Activated CD8-positive, alpha-beta memory T cell treated with anti-CD3 and anti-CD28 coated beads for 24 hours (primary cell): Measurements from ENCODE around the gene CNPPD1.

Experiments used
- DNase-seq: peaks from one replicate; pipeline ENCODE4 v3.0.0-alpha.2; 2020

Gene CNPPD1

DNA sequence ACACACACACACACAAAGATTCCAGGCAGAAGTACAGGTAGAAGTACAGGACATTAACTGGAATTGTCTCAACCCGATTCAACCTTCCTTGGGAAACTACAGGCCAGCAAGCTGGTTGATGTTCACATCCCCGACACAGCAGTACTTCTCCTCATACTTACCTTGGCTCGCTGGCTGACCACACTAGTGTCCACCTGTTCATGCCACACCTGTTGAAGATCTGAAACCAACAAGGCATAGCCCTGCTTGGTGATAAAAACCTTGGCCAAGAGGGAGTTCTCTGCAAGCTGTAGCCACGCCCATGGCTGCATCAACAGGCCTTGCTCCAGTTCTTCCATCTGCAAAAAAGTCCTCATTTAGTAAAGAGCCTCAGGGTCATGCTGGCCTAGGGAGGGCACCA, 18.7 kb downstream of the CNPPD1 start:
- DNase-seq: no peak

DNA sequence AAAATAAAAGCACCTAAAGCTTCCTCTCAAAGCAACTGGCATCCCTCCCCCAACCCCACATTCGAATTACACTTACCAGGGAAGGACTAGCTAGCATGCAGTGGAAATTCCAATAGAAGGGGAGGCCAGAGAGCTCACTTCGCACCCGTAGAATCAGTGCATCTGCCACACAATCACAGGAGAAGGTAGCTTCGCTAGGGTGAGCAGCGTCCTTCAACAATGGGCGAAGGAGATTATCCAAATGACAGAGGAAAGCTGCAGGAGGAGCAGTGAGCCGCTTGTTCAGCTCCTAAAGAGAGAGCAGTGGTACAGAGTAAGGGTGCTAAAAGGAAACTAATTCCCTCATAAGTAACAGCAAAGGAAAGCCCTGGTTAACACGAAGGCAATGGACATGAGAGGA, 19.3 kb downstream of the CNPPD1 start:
- DNase-seq: no peak

DNA sequence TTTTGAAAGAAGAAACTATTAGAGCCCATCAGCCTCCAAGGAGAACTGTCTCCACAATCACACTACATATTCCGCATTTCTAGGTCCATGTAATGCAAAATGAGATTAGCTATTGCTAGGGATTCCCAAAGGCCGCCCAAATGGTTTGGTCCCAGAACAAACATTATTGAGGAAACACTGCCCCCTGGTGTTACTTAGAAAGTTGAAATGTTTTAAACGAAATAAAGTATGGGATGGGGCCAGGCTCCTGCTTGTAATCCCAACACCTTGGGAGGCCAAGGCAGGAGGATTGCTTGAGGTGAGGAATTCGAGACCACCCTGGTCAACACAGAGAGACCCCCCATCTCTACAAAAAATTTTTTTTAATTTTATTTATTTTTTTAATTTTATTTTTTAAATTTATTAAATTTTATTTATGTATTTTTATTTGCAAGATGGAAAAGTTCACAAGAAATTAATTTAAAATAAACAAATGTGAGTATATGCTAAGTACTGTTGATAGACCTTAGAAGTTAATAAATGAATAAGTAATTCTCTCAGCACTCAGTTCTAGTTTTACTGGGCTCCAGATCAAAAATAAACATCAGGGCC, 21.6 kb downstream of the CNPPD1 start:
- no peak for DNase-seq

DNA sequence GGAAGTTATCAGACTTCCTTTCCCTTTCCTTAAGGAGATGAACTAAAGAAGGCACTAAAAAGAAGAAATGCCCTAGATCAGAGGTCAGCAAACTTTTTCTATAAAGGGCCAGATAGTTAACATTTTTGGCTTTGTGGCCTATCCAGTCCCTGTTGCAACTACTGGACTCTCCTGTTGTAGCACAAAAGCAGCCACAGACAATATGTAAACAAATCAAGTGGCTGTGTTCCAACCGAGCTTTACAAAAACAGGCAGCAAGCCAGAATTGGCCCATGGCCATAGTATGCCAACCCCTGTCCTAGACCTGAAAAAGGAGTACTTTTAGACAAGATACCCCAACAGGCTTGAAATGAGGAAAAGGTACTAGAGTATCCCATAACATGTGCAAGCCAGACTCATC, 27.1 kb downstream of the CNPPD1 start:
- no peak for DNase-seq

DNA sequence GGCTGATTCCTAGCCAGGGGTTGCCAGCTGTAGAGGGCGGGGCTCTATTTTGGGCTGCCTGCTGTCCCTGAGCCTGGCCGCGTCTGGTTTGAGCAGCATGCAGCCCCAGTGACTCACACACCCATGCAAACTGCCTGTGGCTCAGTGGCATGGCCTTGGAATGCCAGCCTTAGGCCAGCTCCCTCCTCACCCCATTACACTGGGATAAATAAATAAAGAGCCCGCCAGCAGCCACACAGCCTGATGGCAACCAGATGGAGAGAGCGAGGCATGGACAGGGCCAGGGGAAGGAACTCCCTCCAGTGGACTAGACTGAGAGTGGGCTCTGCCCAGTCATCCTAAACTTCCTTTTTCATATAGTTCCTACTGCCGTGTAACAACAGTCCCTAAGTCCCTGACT, 34.4 kb downstream of the CNPPD1 start:
- DNase-seq: no peak

DNA sequence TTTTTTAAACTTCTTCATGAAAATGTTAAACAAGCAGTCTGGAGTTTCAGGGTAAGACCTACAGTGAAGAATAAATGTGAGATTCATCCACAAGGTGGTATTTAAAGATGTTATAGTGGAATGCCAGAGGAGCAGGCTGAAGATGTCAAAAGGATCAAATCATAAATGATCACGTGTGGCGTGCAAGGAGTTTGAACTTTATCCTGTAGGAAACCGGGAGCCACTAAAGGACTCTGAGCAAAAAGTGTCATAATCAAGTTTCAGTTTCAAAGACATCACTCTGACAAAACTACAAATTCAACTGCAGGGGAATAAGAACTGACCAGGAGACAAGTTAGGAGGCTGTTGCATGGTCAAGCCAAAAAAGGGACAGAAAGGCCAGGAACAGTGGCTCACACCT, 36.0 kb downstream of the CNPPD1 start:
- no peak for DNase-seq

DNA sequence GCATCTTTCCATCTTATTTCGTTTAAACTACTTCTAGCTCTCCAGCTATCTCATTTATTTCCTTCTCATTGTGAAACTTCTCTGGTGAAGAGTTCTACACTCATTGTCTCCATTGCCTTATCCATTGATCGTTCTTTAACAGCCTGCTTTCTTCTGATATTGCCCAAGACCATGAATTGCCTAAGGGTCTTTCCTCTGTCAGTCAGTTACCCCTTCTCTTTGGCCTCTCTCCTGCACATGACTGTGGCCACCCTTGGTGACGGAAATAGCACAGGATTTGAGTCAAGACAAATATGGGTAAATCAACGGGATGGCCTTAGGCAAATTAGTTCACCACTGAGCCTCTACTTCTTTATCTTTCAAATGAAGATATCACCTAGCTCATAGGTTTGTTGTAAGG, 42.7 kb downstream of the CNPPD1 start:
- DNase-seq: no peak

DNA sequence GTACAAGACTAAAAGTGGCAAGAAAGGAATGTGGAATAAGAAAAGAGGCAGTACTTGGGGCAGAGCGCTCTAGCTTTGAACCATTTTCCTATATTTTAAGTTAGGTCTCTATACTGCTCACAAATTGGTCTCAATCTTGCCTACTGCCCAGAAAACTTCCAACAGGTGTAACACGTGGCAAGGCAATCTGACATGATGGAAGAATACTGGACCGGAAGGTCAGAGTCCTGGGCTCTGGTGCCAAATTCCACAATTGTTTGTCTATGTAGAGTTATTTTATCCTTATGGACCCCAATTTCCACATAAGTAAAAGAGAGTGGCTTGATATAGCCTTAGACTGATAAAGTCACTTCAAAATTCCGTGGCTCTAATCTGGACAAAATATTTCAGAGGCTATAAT, 45.0 kb downstream of the CNPPD1 start:
- DNase-seq: no peak

DNA sequence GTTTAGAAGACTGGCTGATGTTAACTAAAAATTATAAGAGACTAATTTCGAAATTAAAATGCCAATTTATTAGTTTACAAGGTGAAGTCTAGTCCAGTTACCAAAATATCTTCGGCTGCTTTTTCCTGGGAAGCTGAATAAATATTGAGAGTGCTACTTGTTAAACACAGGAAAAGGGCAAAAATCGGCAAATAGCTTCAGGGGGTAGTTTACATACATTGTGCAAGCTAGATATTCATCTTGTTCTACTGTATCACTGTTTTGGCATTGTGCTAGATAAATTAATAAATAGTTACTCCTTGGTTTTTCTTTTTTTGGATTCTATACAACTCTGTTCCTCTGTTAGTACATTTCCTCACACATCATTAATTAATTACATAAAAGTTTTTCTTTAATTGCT, 45.4 kb downstream of the CNPPD1 start:
- no peak for DNase-seq

DNA sequence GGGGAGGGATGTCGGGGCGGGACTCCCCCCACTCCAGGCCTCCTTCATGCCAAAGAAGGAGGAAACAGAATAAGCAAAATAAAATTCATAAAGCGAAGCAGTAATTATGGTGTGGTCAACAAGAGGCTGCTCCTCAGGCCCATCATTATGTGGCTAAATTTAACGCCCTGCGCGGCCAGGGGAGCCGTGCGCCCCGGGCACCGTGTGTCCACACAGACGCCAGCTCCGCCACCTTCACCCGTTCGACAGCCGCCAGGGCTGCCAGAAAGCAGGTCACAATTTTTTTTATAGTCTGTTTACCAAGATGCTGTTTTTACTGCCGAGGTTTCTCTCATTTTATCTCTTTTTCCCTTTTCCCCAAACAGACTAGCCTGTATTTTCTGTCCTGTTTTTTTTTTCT, 47.1 kb downstream of the CNPPD1 start:
- no peak for DNase-seq

DNA sequence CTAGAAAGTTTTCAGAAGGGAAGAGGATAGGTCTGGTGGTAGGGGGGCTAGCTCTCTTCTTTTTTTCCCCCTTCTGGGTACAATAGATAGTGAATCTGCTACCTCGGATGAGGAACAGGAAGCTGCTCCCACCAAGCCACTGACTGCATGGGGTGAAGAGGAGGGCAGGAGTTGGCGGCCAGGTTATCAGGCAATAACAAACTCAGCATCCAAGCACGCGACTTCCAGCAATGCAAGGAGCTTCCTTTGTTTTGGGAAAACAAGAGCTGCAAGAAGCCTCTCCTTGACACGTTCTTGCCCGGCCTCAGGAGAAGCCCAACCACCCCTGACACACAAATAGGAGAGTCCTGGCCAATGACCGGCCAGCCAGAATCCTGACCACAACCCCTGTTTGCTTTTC, 48.3 kb downstream of the CNPPD1 start:
- no peak for DNase-seq

DNA sequence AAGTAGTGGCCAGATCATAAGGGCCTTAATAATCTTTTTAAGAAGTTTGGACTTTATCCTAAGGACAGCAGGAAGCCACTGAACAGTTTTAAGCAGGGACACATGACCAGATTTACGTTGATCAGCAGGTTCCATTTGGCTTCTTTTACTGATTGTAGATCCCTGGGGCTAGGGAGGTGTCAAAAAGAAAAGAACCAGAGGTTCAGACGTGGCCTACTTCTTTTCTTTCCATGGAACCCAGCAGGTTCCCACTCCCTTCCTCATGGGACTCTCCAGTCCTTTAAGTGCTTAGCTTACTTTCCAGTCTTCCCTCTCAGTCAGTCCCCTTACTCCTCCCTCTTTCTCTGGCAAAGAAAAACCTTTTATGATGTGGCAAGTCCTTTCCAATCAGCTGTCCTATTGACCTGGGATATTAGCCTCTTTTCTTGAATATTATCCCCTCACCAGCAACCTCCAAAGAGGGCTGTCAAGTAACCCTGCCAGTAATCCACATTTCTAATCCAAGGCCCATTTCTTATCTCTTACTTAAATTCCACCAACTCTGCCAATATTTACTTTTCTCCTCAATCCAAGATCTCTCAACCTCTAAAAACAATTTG, 49.6 kb downstream of the CNPPD1 start:
- DNase-seq: no peak

DNA sequence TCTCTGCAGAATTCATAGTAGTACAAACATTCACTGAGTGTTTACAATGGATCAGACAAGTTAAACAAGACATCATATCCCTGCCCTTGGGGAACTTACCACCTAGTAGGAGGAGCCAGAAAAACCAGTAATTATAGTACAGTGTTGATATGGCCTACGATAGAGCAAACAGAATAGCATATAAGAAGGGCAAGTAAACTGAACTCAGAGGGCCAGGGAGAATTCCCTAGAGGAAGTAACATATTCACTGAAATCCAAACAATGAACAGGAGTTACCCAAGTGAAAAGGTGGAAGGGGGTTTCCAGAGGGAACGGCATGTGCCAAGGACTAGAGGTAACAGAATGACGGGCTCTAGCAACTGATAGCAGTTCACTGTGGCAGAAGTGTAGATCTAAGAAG, 50.2 kb downstream of the CNPPD1 start:
- DNase-seq: no peak

DNA sequence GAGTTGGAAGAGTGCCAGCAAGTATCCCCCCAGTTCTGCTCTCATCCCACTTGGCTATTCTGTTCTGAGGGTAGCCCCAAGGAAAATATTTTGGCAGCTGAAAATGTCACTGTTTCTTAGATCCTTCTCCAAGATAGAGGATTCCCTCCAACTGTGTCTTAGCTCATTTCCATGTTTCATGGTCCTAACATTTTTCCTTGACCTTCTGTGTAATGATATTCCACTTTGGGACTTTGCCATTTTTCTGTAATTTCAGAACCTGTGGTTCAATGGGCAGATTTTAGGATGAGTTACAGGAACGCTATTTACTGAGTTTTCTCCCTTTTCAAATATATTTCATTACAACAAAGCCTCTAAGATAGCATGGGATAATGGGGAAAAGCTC, 50.8 kb downstream of the CNPPD1 start:
- no peak for DNase-seq

DNA sequence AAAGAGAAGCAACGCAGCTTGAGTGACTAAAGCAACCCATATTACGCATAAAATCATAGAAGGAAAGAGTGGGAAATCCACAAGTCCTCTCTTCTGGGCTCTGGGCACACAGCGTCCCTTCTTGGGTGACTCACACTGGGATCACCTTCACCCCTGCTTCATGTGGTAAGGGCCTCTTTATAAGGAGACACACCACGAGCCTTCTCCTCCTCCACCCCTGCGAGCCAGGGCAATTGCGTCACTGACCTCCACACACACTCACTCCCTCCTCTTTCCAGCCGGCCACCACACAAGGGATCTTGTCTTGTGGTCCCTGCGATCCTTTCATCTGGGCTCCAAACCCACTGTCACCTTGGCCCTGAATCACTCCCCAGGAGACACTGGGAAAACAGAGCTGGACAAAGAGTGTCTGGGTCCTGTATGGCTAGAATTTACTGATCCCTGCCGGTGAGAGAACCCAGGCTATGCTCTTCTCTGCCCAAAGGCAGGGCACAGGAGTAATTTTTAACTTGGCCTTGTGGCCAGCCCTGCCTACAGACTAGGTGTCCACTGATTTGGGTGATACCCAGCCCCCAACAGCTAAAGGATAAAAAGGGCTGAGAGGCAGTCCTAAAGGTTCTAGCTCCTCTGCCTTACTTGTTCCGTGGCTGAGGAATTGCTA, 51.4 kb downstream of the CNPPD1 start:
- DNase-seq: no peak

DNA sequence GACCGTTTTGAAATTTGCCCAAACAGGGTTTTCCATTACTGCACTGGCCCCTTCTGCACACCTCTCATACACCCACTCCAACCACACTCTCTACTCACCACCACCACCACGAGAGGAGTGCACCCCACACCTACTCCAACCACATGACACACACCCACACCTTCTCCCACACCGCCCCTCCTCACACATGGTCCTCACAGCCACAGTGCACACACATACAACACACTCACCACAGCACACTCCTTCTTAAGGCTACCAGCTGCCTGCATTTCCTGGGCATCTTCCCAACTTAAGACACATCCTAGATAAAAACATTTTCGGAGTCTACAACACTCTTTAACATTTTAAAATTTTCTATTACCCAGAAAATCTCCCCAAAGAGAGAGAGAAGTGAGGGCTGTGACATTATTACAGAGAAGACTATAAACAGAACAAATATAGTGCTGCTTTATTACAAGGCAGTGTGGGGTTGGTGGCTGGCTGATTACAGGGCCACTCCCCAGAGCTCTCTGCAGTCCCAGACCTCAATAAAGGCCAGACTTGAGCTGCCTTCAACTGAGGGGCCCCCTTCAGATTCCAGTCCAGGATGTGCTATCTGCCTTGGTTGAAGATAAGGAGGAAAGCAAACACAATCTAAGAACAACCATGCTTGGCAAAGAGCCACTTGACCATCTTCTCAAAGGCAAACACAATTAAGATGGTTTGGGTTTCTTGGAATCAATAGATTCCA, 52.2 kb downstream of the CNPPD1 start:
- no peak for DNase-seq

DNA sequence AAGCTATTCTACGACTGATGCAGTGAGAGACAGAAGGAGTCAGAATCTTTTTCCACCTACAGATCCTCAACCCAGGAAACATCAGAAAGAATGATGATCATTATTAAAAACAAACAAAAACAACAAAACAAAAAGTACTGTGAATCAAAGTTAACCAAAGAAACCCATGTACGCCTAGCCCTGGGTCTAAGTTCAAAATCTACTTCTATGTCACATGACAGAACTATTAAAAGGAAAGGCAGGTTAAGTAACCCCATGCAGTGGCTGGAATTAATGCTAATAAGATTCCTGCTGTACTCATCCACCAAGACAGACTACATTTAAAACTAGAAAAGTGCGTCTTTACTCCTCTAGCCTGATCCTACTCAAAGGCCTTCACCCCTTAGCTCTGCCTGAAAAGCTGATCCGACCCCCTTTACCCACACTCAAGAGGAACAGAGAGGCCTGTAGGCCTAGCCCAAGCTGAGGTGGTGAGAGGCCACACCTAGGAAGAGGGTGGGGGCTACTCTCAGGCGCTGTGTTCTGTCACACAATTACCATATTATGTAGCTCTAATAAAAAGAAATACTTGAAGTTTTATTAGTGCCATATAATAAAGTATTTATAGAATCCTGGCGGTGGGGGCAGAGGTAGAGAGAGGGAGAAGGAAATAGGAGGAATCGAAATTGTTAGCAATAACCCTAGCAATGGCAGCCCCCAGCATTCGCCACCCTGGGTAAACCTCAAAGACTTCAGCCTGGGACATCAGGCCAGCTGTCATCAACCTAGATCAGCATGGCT, 53.2 kb downstream of the CNPPD1 start:
- no peak for DNase-seq

DNA sequence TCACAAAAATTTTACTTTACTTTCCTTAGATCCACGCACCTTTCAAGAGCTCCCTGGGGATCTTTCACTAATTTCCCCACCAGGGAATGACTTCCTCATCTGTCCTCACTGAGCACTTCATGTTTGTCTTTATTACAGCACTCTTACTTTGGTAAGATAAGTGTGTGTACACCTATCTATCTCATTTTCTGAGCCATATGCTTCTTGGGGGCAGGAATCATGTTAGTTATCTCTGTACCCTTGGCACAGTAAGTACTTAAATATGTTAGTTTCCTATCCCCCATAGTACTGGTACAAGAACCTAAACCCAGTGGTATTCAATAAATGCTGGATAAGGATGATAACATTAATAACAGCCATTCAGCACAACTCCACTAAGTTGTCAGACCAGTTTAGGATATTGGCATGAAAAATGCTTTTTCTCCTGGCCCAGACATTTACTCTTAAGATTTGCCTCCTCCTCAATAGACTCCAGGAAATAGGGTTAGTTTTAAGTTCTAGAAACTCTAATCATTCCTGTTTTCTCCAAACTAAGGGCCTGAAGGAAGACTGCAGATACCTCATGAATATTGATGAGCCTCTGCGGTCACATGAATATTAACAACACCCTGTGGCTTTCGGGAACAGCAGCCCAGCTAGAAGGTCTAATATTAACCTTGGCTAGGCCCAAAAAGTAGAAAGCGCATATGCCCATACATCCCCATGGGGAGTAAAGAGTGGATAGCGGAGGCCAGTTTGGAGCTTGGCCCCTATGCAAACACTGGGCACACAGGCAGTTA, 54.3 kb downstream of the CNPPD1 start:
- DNase-seq: no peak
